Fibroblast of the aortic adventitia (primary cell): ENCODE results near the gene PRKAR1B. TPM values are rescaled to one million over a fixed set of nuclear protein-coding genes. Genes with fewer than 3 reads are reported as not detected.

Source experiments
- DNase-seq: peaks from one replicate; pipeline ENCODE4 v3.0.0-alpha.2; 2010; ENCODE audit warnings: low read depth
- H3K4me3 ChIP-seq: 2 replicates; pipeline ENCODE4 v1.5.1; 2011; ENCODE audit warnings: low read depth, mild to moderate bottlenecking, control low read depth, low read length, moderate library complexity
- CTCF ChIP-seq: IDR thresholded peaks from 2 replicates; pipeline ENCODE4 v1.5.1; 2011; ENCODE audit warnings: mild to moderate bottlenecking, low read length, control low read depth, inconsistent platforms; ENCODE audit not compliant: insufficient read depth
- total RNA-seq: library from RNA; depleted of rRNA; stranded (reverse); fragments of >200 nt; gene quantifications from 2 replicates; pipeline ENCODE4 v1.2.3, GENCODE V29; 2012; ENCODE audit warnings: low replicate concordance

The PRKAR1B gene
- total RNA-seq, 1 donor: 7.0 TPM

GRCh38 chr7:569071-569855 is 157.8 kb downstream of the PRKAR1B start:
- no peak for DNase-seq
- no peak overlapping the region for H3K4me3 ChIP-seq
- TF ChIP-seq CTCF: no peak

GRCh38 chr7:568031-568951 is 158.8 kb downstream of the PRKAR1B start:
- DNase-seq: peak; percentile 79
- H3K4me3 ChIP-seq: no peak overlapping the region

GRCh38 chr7:567305-567883 is 159.7 kb downstream of the PRKAR1B start:
- TF ChIP-seq CTCF: no peak
- DNase-seq: no peak
- no peak overlapping the region for H3K4me3 ChIP-seq

More at GRCh38 chr7:568031-568951, 158.8 kb downstream of the PRKAR1B start:
- no peak for TF ChIP-seq CTCF

- no peak overlapping the region for H3K4me3 ChIP-seq
- TF ChIP-seq CTCF: no peak
- no peak for DNase-seq
Measured at GRCh38 chr7:566100-566499, 161.0 kb downstream of the PRKAR1B start.

- DNase-seq: no peak
- no peak for TF ChIP-seq CTCF
- H3K4me3 ChIP-seq: no peak overlapping the region
Measured at GRCh38 chr7:564176-564865, 162.8 kb downstream of the PRKAR1B start.

- no peak for DNase-seq
- TF ChIP-seq CTCF: no peak
- no peak overlapping the region for H3K4me3 ChIP-seq
Measured at GRCh38 chr7:563629-564170, 163.4 kb downstream of the PRKAR1B start.
